GM12873 (cell line): ENCODE data around the gene MPV17.

Experiments used
- CTCF ChIP-seq: IDR thresholded peaks from 2 replicates; pipeline ENCODE4 v1.5.1; 2012; ENCODE audit warnings: low read depth, mild to moderate bottlenecking, moderate library complexity, low read length, control low read depth; ENCODE audit not compliant: insufficient read depth; ENCODE audit errors: missing control alignments

MPV17 gene

GRCh38 chr2:27288610-27289009, 34.3 kb downstream of the MPV17 start:
- TF ChIP-seq CTCF, result no peak

- TF ChIP-seq CTCF, result no peak
These were observed 37.4 kb downstream of the MPV17 start for GRCh38 chr2:27285481-27285880.

- no peak for TF ChIP-seq CTCF
These were observed 37.9 kb downstream of the MPV17 start for GRCh38 chr2:27284996-27285395.

- TF ChIP-seq CTCF, result no peak
These were observed 40.0 kb downstream of the MPV17 start for GRCh38 chr2:27282892-27283291.

- TF ChIP-seq CTCF, result no peak
These were observed 40.9 kb downstream of the MPV17 start, which contains the start of gene TRIM54 for GRCh38 chr2:27281855-27282559. Gene TRIM54, plus strand, starts transcription at chr2:27282429. Its CDS starts 303 bp downstream, at chr2:27282732.

- no peak for TF ChIP-seq CTCF
These were observed 41.5 kb downstream of the MPV17 start for GRCh38 chr2:27281442-27281841.

GRCh38 chr2:27280826-27281225, 42.1 kb downstream of the MPV17 start:
- TF ChIP-seq CTCF, result no peak
